Endothelial cell of umbilical vein (primary cell): ENCODE data around the gene YY1. TPM values are rescaled to one million over a fixed set of nuclear protein-coding genes. Genes with fewer than 3 reads are reported as not detected.

Experiments used
- BruUV-seq: library from RNA; stranded (reverse); fragments of 400-500 nt; replicated peaks from 2 replicates; lab custom pipeline; 2021; lab: Mats Ljungman, UMichigan
- CTCF ChIA-PET: fragments of 300-600, 350-600 bp; sonication (Branson Sonifier 250); formaldehyde crosslinking; loops from one replicate; lab custom pipeline; 2021; ENCODE audit warnings: antibody characterized with exemption, inconsistent platforms; lab: Charles Lee
- POLR2A ChIA-PET: fragments of 300-600, 350-600 bp; sonication (Branson Sonifier 250); formaldehyde crosslinking; loops from one replicate; lab custom pipeline; 2021; ENCODE audit warnings: antibody characterized with exemption, inconsistent platforms; lab: Charles Lee
- DNase-seq: peaks from one replicate; pipeline ENCODE4 v3.0.0-alpha.2; 2011; ENCODE audit warnings: low read depth, low spot score
- FAIRE-seq: peaks from 2 replicates; lab custom pipeline; 2011; peaks lifted over from hg19 to GRCh38; lab: Jason Lieb, UNC
- H2AFZ ChIP-seq: 2 replicates; pipeline ENCODE4 v1.6.0; 2012; ENCODE audit warnings: low read depth, low read length, control low read depth, inconsistent platforms
- H3K27ac ChIP-seq: 2 replicates; pipeline ENCODE4 v1.5.1; 2011; ENCODE audit warnings: low read depth, mild to moderate bottlenecking, control low read depth, low read length, moderate library complexity; ENCODE audit not compliant: insufficient read depth
- H3K27me3 ChIP-seq, 2 experiments: 2 replicates each; pipeline versions ENCODE4 v1.6.0 to v1.6.1; 2011; ENCODE audit warnings: low read length in 2 of 2, mixed read lengths in 1 of 2; ENCODE audit not compliant: control insufficient read depth in 2 of 2, insufficient read depth in 2 of 2
- H3K36me3 ChIP-seq, 2 experiments: 2 replicates in 1 of 2; 3 replicates in 1 of 2; pipeline ENCODE4 v1.5.1; 2011; ENCODE audit warnings: low read length in 2 of 2, mild to moderate bottlenecking in 1 of 2, moderate library complexity in 1 of 2; ENCODE audit not compliant: control insufficient read depth in 2 of 2, insufficient read depth in 2 of 2; ENCODE audit errors: extremely low read depth in 1 of 2
- H3K4me1 ChIP-seq: 3 replicates; pipeline ENCODE4 v1.5.1; 2011; ENCODE audit warnings: mild to moderate bottlenecking, low read length; ENCODE audit not compliant: control insufficient read depth, insufficient read depth; ENCODE audit errors: extremely low read depth
- H3K4me2 ChIP-seq: 2 replicates; pipeline ENCODE4 v1.6.1; 2011; ENCODE audit warnings: low read length, control low read depth, mixed read lengths; ENCODE audit not compliant: insufficient read depth
- H3K4me3 ChIP-seq, 3 experiments: fragments of 200-600 bp in 1 of 3; sonication (generic), shearing (Covaris generic) in 1 of 3; replicated peaks in 1 of 3; 2 replicates each; pipeline ENCODE4 v1.5.1; 2011 to 2016; ENCODE audit warnings: control low read depth in 3 of 3, low read length in 3 of 3, mild to moderate bottlenecking in 2 of 3, inconsistent platforms in 1 of 3, low read depth in 1 of 3, moderate library complexity in 1 of 3; ENCODE audit not compliant: insufficient read depth in 1 of 3
- H3K79me2 ChIP-seq: 2 replicates; pipeline ENCODE4 v1.6.0; 2012; ENCODE audit warnings: low read length, inconsistent platforms; ENCODE audit not compliant: control insufficient read depth, insufficient read depth
- H3K9ac ChIP-seq: replicated peaks from 2 replicates; pipeline ENCODE3; 2011; ENCODE audit warnings: low read length, control low read depth; ENCODE audit not compliant: insufficient read depth; ENCODE audit errors: extremely low read depth
- H3K9me1 ChIP-seq: replicated peaks from 3 replicates; pipeline ENCODE4 v1.6.0; 2011; ENCODE audit warnings: mild to moderate bottlenecking, low read length; ENCODE audit not compliant: control insufficient read depth, insufficient read depth; ENCODE audit errors: extremely low read depth
- H3K9me3 ChIP-seq: replicated peaks from 2 replicates; pipeline ENCODE4 v1.5.1; 2012; ENCODE audit warnings: low read length, inconsistent platforms; ENCODE audit not compliant: control insufficient read depth, insufficient read depth
- H4K20me1 ChIP-seq: replicated peaks from 2 replicates; pipeline ENCODE3; 2011; ENCODE audit warnings: mild to moderate bottlenecking, low read length; ENCODE audit not compliant: control insufficient read depth, insufficient read depth; ENCODE audit errors: extremely low read depth
- EZH2 ChIP-seq: IDR thresholded peaks from 2 replicates; pipeline ENCODE4 v1.6.1; 2012; ENCODE audit warnings: borderline replicate concordance, low read depth, mild to moderate bottlenecking, moderate library complexity, low read length, inconsistent platforms; ENCODE audit not compliant: severe bottlenecking
- FOS ChIP-seq: IDR thresholded peaks from 2 replicates; pipeline ENCODE4 v1.6.1; 2011; ENCODE audit warnings: mild to moderate bottlenecking, low read length, moderate library complexity, borderline replicate concordance; ENCODE audit not compliant: insufficient read depth
- GATA2 ChIP-seq: IDR thresholded peaks from 2 replicates; pipeline ENCODE4 v1.7.0; 2011; ENCODE audit warnings: low read depth, mild to moderate bottlenecking, moderate library complexity, mixed read lengths, low read length; ENCODE audit not compliant: insufficient read length, insufficient read depth
- JUN ChIP-seq: IDR thresholded peaks from 2 replicates; pipeline ENCODE4 v1.6.1; 2011; ENCODE audit warnings: borderline replicate concordance, low read depth; ENCODE audit not compliant: insufficient read length, insufficient read depth
- MYC ChIP-seq: IDR thresholded peaks from one replicate; pipeline ENCODE4 v1.6.1; 2011; ENCODE audit warnings: mild to moderate bottlenecking, low read depth, low read length
- POLR2A ChIP-seq: IDR thresholded peaks from 2 replicates; pipeline ENCODE4 v1.6.1; 2012; ENCODE audit warnings: low read depth, mild to moderate bottlenecking, control low read depth, low read length
- POLR2AphosphoS5 ChIP-seq: IDR thresholded peaks from 2 replicates; pipeline ENCODE4 v1.6.1; 2012; ENCODE audit warnings: low read depth, mild to moderate bottlenecking, control low read depth, low read length, moderate library complexity; ENCODE audit not compliant: insufficient read depth
- dilution Hi-C: fragments of 300-500 bp; cut with MboI; formaldehyde crosslinking; loops from one replicate; pipeline ENCODE4 v1.15.0; 2019; ENCODE audit warnings: low sequenced_read_pairs; ENCODE audit not compliant: extremely low pct_ligation_motif_present
- intact Hi-C: fragments of 100-400 bp; cut with micrococcal nuclease; formaldehyde crosslinking; loops from one replicate; pipeline ENCODE4 v1.10.0; 2022
- polyA plus RNA-seq, 4 experiments: library from polyadenylated mRNA; depleted of rRNA in 3 of 4; stranded (reverse) in 3 of 4; unstranded in 1 of 4; fragments of >200 nt; gene quantifications; 2 replicates each; pipeline versions ENCODE4 v1.2.1 to v1.2.3, GENCODE V29; 2011 to 2012; ENCODE audit warnings: missing spikeins in 1 of 4
- total RNA-seq: library from RNA; stranded (reverse); gene quantifications from 2 replicates; pipeline ENCODE4 v1.2.3, GENCODE V29; 2021
- TF ChIP-seq, protein P1 (sequence below): IDR thresholded peaks from 2 replicates; pipeline ENCODE4 v1.6.1; 2011; ENCODE audit not compliant: insufficient read depth, insufficient read length
- TF ChIP-seq, protein P2 (sequence below), 2 donors: IDR thresholded peaks; 1 replicate in 1 of 2; 2 replicates in 1 of 2; pipeline ENCODE4 v1.5.1; 2011; ENCODE audit warnings: low read length in 2 of 2, mild to moderate bottlenecking in 2 of 2, moderate library complexity in 2 of 2, control low read depth in 1 of 2, inconsistent platforms in 1 of 2, low read depth in 1 of 2; ENCODE audit not compliant: insufficient read depth in 1 of 2; ENCODE audit errors: extremely low read depth in 1 of 2

YY1 gene
- total and polyA plus RNA-seq, 2 donors (not counting 3 experiments of a cell fraction or from before 2014, with no cell fraction given), result 23.5 to 78.6 TPM

DNA sequence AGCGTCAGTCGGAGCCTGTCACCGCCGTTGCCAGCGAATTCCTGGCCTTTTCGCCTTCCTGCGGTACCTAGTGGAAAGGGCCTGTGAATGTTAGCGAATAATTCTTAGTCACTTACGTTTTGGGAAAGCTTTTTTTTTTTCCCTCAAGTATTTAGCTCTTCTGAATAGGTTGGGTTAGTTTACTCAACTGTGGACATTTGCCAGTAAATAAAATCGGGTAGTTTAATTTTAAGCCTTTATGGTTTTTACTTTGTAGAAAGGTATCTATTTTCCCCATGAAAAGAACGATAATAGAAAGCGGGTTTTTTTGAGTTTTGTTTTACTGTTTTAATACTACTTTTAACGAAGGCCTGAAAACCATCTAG lies 1.7 kb downstream of the YY1 start:
- FAIRE-seq (peak; percentile 70), DNase-seq (no peak)
- Histone ChIP-seq H3K9me1 (no peaks in the 10 kb centered on the region), H3K9me3 (no peaks in the 10 kb centered on the region), H3K36me3 (no peaks in the 10 kb centered on the region), H2AFZ (no peak overlapping the region), H3K4me2 (peak overlapping the region; percentile 100), H3K9ac (peak overlapping the region; percentile 40), H3K79me2 (peaks cover 88% of the 10 kb centered on the region), H3K27ac (peak overlapping the region; percentile 51), H3K4me1 (peaks cover 22% of the 10 kb centered on the region), H4K20me1 (peaks cover 11% of the 10 kb centered on the region), H3K4me3 (peak overlapping the region; percentile 72 to 92 (median 84)), H3K27me3 (no peaks in the 10 kb centered on the region)
- dilution Hi-C loops, result no loop called here
- intact Hi-C loops, result loop anchor here (1.0 to 2.0 kb wide), 5 partner anchors 45 to 760 kb away; partner anchors contain the start of genes CCNK, SETD3 and WDR25
- POLR2A ChIA-PET, result no interaction called here
- CTCF ChIA-PET, result interaction anchor here (1.1 to 2.0 kb wide), 7 partner anchors 11 to 270 kb away, joined by 4 to 8 read pairs (median 5); no protein-coding TSS in a partner anchor
- BruUV-seq, result no TSS peak
- TF ChIP-seq MYC (no peak), EZH2 (no peak), JUN (no peak), POLR2AphosphoS5 (no peak), FOS (no peak), POLR2A (no peak), GATA2 (no peak)
- TF ChIP-seq, protein P1, sequence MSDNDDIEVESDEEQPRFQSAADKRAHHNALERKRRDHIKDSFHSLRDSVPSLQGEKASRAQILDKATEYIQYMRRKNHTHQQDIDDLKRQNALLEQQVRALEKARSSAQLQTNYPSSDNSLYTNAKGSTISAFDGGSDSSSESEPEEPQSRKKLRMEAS, result no peak
- TF ChIP-seq, protein P2, sequence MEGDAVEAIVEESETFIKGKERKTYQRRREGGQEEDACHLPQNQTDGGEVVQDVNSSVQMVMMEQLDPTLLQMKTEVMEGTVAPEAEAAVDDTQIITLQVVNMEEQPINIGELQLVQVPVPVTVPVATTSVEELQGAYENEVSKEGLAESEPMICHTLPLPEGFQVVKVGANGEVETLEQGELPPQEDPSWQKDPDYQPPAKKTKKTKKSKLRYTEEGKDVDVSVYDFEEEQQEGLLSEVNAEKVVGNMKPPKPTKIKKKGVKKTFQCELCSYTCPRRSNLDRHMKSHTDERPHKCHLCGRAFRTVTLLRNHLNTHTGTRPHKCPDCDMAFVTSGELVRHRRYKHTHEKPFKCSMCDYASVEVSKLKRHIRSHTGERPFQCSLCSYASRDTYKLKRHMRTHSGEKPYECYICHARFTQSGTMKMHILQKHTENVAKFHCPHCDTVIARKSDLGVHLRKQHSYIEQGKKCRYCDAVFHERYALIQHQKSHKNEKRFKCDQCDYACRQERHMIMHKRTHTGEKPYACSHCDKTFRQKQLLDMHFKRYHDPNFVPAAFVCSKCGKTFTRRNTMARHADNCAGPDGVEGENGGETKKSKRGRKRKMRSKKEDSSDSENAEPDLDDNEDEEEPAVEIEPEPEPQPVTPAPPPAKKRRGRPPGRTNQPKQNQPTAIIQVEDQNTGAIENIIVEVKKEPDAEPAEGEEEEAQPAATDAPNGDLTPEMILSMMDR (IDR thresholded peaks at IDR 0.05; ENCODE audit: extremely low read depth in 1 of 2, insufficient read depth in 1 of 2, low read depth in 1 of 2, low read length in 2 of 2), result no peak
